GM12875 (cell line): ENCODE data around the gene ABHD12.

Experiments used
- H3K4me3 ChIP-seq: one replicate; pipeline ENCODE4 v1.5.1; 2011; ENCODE audit warnings: low read depth, low read length, control low read depth
- TF ChIP-seq, protein P1 (sequence below): IDR thresholded peaks from 2 replicates; pipeline ENCODE4 v1.5.1; 2011; ENCODE audit warnings: low read depth, mild to moderate bottlenecking, control low read depth, inconsistent platforms, low read length, moderate library complexity, borderline replicate concordance; ENCODE audit not compliant: insufficient read depth

ABHD12 gene

DNA sequence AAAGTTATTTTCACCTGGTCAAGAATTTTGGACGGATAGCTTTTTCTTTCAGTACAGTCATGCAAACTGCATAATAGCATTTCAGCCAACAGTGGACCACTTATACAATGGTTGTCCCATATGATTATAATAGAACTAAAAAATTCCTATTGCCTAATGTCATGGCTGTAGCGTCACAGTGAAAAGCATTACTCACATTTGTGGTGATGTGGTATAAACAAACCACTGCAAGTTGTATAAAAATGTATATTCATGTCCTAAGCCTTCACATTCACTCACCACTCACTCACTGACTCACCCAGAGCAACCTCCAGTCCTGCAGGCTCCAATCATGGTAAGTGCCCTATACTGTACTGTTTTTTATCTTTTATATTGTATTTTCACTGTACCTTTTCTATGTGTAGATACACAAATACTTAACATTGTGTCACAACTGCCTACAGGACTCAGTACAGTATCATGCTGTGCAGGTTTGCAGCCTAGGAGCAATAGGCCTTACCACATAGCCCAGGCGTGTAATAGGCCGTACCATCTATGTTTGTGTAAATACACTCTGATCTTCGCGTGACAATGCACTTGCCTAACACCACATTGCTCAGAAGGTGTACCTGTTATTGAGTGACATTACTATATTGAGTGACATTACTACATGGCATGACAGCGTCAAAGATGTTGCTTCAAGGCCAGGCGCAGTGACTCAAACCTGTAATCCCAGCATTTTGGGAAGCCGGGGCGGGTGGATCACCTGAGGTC is 17.9 kb downstream of the ABHD12 start:
- no peak overlapping the region for H3K4me3 ChIP-seq
- TF ChIP-seq, protein P1, sequence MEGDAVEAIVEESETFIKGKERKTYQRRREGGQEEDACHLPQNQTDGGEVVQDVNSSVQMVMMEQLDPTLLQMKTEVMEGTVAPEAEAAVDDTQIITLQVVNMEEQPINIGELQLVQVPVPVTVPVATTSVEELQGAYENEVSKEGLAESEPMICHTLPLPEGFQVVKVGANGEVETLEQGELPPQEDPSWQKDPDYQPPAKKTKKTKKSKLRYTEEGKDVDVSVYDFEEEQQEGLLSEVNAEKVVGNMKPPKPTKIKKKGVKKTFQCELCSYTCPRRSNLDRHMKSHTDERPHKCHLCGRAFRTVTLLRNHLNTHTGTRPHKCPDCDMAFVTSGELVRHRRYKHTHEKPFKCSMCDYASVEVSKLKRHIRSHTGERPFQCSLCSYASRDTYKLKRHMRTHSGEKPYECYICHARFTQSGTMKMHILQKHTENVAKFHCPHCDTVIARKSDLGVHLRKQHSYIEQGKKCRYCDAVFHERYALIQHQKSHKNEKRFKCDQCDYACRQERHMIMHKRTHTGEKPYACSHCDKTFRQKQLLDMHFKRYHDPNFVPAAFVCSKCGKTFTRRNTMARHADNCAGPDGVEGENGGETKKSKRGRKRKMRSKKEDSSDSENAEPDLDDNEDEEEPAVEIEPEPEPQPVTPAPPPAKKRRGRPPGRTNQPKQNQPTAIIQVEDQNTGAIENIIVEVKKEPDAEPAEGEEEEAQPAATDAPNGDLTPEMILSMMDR = no peak

DNA sequence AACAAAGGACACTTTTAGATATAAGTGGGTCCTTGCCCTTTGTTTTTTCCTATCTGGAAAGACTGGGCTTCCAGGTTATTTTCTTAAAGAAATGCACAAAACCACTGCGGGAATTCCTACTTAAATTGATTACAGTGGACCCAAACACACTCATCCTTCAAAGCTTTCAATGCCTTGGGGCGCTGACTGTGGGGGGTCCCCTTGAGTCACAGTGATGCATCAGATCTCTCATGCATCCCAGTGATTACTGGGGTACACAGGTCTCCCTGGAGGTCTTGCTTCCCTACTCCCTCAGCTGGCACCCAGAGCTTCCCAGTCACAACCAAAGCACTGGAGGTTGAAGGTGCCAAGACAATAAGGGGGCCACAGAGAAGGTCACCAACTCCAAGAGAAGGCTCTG is 20.7 kb downstream of the ABHD12 start:
- TF ChIP-seq, protein P1 = no peak
- no peak overlapping the region for H3K4me3 ChIP-seq

DNA sequence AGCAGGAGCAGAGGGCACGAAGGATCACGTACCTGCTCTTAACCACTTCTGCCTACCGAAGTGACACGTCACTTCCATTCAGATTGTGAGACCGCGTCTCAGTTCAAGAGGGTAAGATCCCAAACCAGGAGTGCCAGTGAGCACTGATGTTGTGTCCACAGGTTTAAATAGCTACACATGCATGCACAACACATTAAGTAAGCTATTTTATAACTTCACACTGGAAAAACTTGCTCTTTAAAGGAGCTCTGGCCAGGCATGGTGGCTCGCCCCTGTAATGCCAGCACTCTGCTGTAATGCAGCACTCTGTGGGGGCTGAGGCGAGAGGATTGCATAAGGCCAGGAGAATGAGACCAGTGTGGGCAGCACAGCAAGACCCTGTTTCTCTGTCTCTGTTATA is 21.1 kb downstream of the ABHD12 start:
- H3K4me3 ChIP-seq = no peak overlapping the region
- TF ChIP-seq, protein P1 = no peak

DNA sequence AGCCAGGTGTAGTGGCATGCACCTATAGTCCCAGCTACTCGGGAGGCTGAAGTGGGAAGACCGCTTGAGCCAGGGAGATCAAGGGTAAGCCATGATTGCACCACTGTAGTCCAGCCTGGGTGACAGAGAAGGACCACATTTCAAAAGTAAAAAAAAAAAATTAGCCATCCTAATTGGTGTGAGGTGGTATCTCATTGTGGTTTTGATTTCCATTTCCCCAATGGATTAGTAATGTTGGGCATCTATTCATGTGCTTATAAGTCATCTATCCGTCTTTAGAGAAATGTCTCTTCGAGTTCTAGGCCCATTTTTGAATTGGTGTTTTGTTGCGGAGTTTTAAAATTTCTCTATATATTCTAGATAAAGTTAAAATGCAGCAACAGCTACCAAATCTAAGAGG is 21.7 kb downstream of the ABHD12 start:
- H3K4me3 ChIP-seq = no peak overlapping the region
- TF ChIP-seq, protein P1 = no peak

DNA sequence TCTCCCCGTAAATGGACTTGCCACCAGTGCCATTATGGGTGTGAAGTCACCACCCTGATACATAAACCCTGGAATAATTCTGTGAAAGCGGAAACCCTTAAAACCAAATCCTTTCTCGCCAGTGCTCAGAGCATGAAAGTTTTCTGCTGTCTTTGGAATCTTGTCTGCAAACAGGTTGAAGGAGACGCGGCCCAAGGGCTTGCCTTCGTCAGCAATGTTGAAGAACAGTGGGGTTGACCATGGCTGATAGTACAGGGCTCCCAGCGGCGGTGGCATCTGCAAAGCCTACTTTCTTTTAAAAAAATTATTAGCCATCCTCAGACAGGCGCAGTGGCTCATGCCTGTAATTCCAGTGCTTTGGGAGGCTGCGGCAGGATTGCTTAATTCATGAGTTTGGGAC is 22.1 kb downstream of the ABHD12 start:
- TF ChIP-seq, protein P1 = no peak
- H3K4me3 ChIP-seq = no peak overlapping the region

DNA sequence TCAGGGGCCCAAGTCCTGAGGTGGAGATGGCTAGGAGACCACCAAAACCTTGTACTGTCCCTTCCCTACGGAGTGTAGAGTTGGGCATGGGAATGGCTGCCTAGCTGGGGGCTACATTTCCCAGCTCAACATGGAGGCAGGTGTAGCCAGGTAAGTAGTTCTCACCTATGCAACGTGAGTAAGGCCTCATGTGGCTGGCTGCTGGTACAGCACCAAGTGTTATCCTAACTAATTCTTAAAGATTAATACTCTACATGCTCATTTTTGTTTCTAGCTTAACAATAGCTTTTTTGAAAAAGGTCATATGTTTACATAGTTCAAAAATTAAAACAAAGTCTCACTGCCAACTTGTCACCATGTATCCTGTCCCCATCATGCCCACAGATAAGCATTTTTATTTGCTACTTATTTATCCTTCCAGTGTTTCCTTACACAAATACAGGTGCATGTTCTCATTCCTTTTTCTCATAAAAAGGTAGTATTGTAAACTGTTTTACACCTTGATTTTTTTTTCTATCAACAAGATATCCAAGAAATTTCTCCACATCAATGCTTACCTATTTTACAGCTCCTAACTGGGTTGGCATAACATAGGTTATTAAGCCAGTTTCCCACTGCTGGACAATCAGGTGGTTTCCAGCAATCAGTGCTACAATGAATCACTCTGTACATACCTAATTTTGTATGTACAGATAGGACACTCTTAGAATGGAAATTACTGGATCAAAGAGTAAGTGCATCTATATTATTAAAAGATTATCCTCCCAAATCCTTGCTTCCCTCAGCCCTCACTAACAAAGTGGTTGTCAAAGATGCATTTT is 25.5 kb downstream of the ABHD12 start:
- TF ChIP-seq, protein P1 = no peak
- no peak overlapping the region for H3K4me3 ChIP-seq
